Measurements from ENCODE around the gene CLCA2.

GRCh38 chr1:86472152-86472551 lies 48.2 kb downstream of the CLCA2 start:
- TF ChIP-seq, protein P1, sequence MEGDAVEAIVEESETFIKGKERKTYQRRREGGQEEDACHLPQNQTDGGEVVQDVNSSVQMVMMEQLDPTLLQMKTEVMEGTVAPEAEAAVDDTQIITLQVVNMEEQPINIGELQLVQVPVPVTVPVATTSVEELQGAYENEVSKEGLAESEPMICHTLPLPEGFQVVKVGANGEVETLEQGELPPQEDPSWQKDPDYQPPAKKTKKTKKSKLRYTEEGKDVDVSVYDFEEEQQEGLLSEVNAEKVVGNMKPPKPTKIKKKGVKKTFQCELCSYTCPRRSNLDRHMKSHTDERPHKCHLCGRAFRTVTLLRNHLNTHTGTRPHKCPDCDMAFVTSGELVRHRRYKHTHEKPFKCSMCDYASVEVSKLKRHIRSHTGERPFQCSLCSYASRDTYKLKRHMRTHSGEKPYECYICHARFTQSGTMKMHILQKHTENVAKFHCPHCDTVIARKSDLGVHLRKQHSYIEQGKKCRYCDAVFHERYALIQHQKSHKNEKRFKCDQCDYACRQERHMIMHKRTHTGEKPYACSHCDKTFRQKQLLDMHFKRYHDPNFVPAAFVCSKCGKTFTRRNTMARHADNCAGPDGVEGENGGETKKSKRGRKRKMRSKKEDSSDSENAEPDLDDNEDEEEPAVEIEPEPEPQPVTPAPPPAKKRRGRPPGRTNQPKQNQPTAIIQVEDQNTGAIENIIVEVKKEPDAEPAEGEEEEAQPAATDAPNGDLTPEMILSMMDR (conservative IDR thresholded peaks at IDR 0.05 in 1 of 2, IDR thresholded peaks at IDR 0.05 in 1 of 2; ENCODE audit: extremely low read depth in 1 of 2, insufficient read depth in 1 of 2, low read depth in 1 of 2, low read length in 2 of 2), result no peak
- TF ChIP-seq EZH2 (IDR thresholded peaks at IDR 0.05; ENCODE audit: borderline replicate concordance, low read length), result no peak

Measured in mammary epithelial cell (primary cell).